HG03060 (cell line): ENCODE measurements around the gene BLM.
A peak's percentile ranks its signal among the peaks of the same experiment; 100 is the strongest.
"Not testable (repeated sequence)": the region's sequence is repeated elsewhere in the genome, so short reads cannot be mapped to it uniquely, and the experiment has no call there.

ENCODE experiments used
- ATAC-seq: cut with Tn5 transposase; IDR thresholded peaks from one replicate; pipeline ENCODE4 v1.9.1; 2021; ENCODE audit warnings: low read depth, moderate number of reproducible peaks; ENCODE audit not compliant: unreplicated experiment

The BLM gene

GRCh38 chr15:90839187-90840071 lies 122.3 kb downstream of the BLM start:
- peak; percentile 53 for ATAC-seq

GRCh38 chr15:90840157-90840855 lies 123.2 kb downstream of the BLM start:
- no peak for ATAC-seq

GRCh38 chr15:90840954-90841353 lies 123.8 kb downstream of the BLM start:
- no peak for ATAC-seq

- no peak for ATAC-seq
Measured at GRCh38 chr15:90844696-90845095, 127.5 kb downstream of the BLM start.

- ATAC-seq, result peak; percentile 84
Measured at GRCh38 chr15:90845201-90845949, 128.2 kb downstream of the BLM start.

- ATAC-seq, result not testable (repeated sequence)
Measured at GRCh38 chr15:90849424-90849823, 132.3 kb downstream of the BLM start.

- no peak for ATAC-seq
Measured at GRCh38 chr15:90851114-90851513, 134.0 kb downstream of the BLM start.

GRCh38 chr15:90851940-90852339 lies 134.8 kb downstream of the BLM start:
- no peak for ATAC-seq

GRCh38 chr15:90855139-90855538 lies 138.0 kb downstream of the BLM start:
- no peak for ATAC-seq

- ATAC-seq, result no peak
Measured at GRCh38 chr15:90857337-90857736, 140.2 kb downstream of the BLM start.

GRCh38 chr15:90857883-90858443 lies 140.8 kb downstream of the BLM start:
- ATAC-seq, result no peak

GRCh38 chr15:90859234-90860131 lies 142.3 kb downstream of the BLM start:
- ATAC-seq, result no peak

GRCh38 chr15:90860450-90860849 lies 143.3 kb downstream of the BLM start:
- no peak for ATAC-seq

- ATAC-seq, result no peak
Measured at GRCh38 chr15:90860942-90861675, 144.0 kb downstream of the BLM start.

- no peak for ATAC-seq
Measured at GRCh38 chr15:90862487-90862886, 145.3 kb downstream of the BLM start.

GRCh38 chr15:90862964-90863778 lies 146.0 kb downstream of the BLM start:
- ATAC-seq, result no peak

- no peak for ATAC-seq
Measured at GRCh38 chr15:90863987-90864386, 146.8 kb downstream of the BLM start.

GRCh38 chr15:90864507-90864906 lies 147.4 kb downstream of the BLM start:
- no peak for ATAC-seq
